Lower leg skin (tissue), 3 donors: ENCODE results near the gene BUB1B.
"Not testable (repeated sequence)": the region's sequence is repeated elsewhere in the genome, so short reads cannot be mapped to it uniquely, and the experiment has no call there.

Source experiments
- CTCF ChIP-seq, 3 donors: fragments of 450-650 bp; IDR thresholded peaks; one replicate each; pipeline ENCODE4 v1.5.1; 2016; ENCODE audit warnings: antibody characterized with exemption in 3 of 3, mild to moderate bottlenecking in 3 of 3, moderate library complexity in 2 of 3
- POLR2A ChIP-seq, 2 donors: fragments of 450-650 bp; IDR thresholded peaks; one replicate each; pipeline ENCODE4 v1.6.1; 2016 to 2017; ENCODE audit warnings: antibody characterized with exemption in 2 of 2, mild to moderate bottlenecking in 1 of 2, moderate library complexity in 1 of 2

GRCh38 chr15:40124333-40124732 lies 36.5 kb upstream of the BUB1B start:
- TF ChIP-seq CTCF, POLR2A (IDR thresholded peaks at IDR 0.05): not testable (repeated sequence)
